ENCODE data around the gene SLC9A9.

DNA sequence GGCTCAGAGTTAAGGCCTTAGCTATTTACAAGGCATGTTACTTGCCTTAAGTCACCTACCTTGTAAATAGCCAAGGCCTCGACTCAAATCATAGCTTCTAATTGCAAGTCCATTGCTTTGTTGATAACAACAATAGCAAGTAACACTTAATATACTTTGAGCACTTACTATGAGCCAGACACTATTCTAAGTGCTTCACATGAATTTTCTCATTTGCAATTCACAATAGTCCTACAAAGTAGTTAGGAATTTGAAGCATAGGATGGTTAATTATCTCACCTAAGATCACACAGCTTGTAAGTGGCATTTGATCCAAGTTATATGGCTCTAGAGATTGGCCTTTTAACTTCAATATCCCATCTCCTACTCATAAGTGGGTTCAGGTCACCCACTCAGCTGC lies 28.4 kb downstream of the SLC9A9 start:
- no peak for TF ChIP-seq POLR2A (IDR thresholded peaks at IDR 0.05)
- TF ChIP-seq, protein P1, sequence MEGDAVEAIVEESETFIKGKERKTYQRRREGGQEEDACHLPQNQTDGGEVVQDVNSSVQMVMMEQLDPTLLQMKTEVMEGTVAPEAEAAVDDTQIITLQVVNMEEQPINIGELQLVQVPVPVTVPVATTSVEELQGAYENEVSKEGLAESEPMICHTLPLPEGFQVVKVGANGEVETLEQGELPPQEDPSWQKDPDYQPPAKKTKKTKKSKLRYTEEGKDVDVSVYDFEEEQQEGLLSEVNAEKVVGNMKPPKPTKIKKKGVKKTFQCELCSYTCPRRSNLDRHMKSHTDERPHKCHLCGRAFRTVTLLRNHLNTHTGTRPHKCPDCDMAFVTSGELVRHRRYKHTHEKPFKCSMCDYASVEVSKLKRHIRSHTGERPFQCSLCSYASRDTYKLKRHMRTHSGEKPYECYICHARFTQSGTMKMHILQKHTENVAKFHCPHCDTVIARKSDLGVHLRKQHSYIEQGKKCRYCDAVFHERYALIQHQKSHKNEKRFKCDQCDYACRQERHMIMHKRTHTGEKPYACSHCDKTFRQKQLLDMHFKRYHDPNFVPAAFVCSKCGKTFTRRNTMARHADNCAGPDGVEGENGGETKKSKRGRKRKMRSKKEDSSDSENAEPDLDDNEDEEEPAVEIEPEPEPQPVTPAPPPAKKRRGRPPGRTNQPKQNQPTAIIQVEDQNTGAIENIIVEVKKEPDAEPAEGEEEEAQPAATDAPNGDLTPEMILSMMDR (IDR thresholded peaks at IDR 0.05), result no peak
- no peak for TF ChIP-seq POLR2AphosphoS5 (IDR thresholded peaks at IDR 0.05)
- no peak for TF ChIP-seq EP300 (IDR thresholded peaks at IDR 0.05; ENCODE audit: low read depth)

Data from transverse colon (tissue), 4 donors.